H9 (cell line): ENCODE results near the gene NRP2. TPM values are rescaled to one million over a fixed set of nuclear protein-coding genes. Genes with fewer than 3 reads are reported as not detected.

Experiments
- DNase-seq: peaks from one replicate; pipeline ENCODE4 v3.0.0-alpha.2; 2017
- H2AFZ ChIP-seq: one replicate; pipeline ENCODE4 v1.6.1; 2013; ENCODE audit warnings: mild to moderate bottlenecking, low read length, control low read depth, moderate library complexity
- H2AK5ac ChIP-seq: 2 replicates; pipeline ENCODE4 v1.6.1; 2013; ENCODE audit warnings: low read length, control low read depth, mixed read lengths; ENCODE audit not compliant: insufficient read length
- H2BK120ac ChIP-seq: one replicate; pipeline ENCODE4 v1.6.1; 2013; ENCODE audit warnings: low read depth, mild to moderate bottlenecking, low read length, control low read depth, inconsistent platforms; ENCODE audit not compliant: poor library complexity, severe bottlenecking
- H2BK12ac ChIP-seq: 2 replicates; pipeline ENCODE4 v1.6.1; 2013; ENCODE audit warnings: low read length, control low read depth, mixed read lengths, low read depth; ENCODE audit not compliant: insufficient read length
- H2BK15ac ChIP-seq: 2 replicates; pipeline ENCODE4 v1.6.1; 2013; ENCODE audit warnings: low read depth, low read length, control low read depth
- H2BK20ac ChIP-seq: one replicate; pipeline ENCODE4 v1.6.1; 2013; ENCODE audit warnings: low read depth, mild to moderate bottlenecking, low read length, control low read depth, inconsistent platforms; ENCODE audit not compliant: poor library complexity, severe bottlenecking
- H2BK5ac ChIP-seq: 2 replicates; pipeline ENCODE4 v1.6.1; 2013; ENCODE audit warnings: low read length, control low read depth, mixed read lengths; ENCODE audit not compliant: insufficient read length
- H3K14ac ChIP-seq: 2 replicates; pipeline ENCODE4 v1.6.1; 2013; ENCODE audit warnings: low read length, control low read depth; ENCODE audit not compliant: insufficient read depth
- H3K18ac ChIP-seq: 2 replicates; pipeline ENCODE4 v1.6.1; 2013; ENCODE audit warnings: low read depth, mild to moderate bottlenecking, mixed read lengths, low read length, control low read depth; ENCODE audit not compliant: insufficient read length
- H3K23ac ChIP-seq: 2 replicates; pipeline ENCODE4 v1.6.1; 2013; ENCODE audit warnings: low read length, control low read depth, mixed read lengths, low read depth; ENCODE audit not compliant: insufficient read length
- H3K23me2 ChIP-seq: 2 replicates; pipeline ENCODE4 v1.6.1; 2013; ENCODE audit warnings: low read depth, mild to moderate bottlenecking, mixed read lengths, low read length, control low read depth; ENCODE audit not compliant: insufficient read length, poor library complexity, severe bottlenecking
- H3K27ac ChIP-seq: 2 replicates; pipeline ENCODE4 v1.5.1; 2013; ENCODE audit warnings: low read length, control low read depth, mixed read lengths, low read depth; ENCODE audit not compliant: insufficient read length
- H3K27me3 ChIP-seq: 2 replicates; pipeline ENCODE4 v1.6.1; 2013; ENCODE audit warnings: low read length, control low read depth, inconsistent platforms; ENCODE audit not compliant: insufficient read depth
- H3K4ac ChIP-seq: 2 replicates; pipeline ENCODE4 v1.6.1; 2013; ENCODE audit warnings: low read depth, mild to moderate bottlenecking, control low read depth, inconsistent platforms, low read length, moderate library complexity
- H3K4me1 ChIP-seq: 2 replicates; pipeline ENCODE4 v1.6.1; 2013; ENCODE audit warnings: low read length, control low read depth, inconsistent platforms; ENCODE audit not compliant: insufficient read depth
- H3K4me2 ChIP-seq: 2 replicates; pipeline ENCODE4 v1.6.1; 2013; ENCODE audit warnings: low read length, control low read depth, mixed read lengths; ENCODE audit not compliant: insufficient read length, insufficient read depth
- H3K56ac ChIP-seq: 2 replicates; pipeline ENCODE4 v1.6.1; 2013; ENCODE audit warnings: low read depth, mild to moderate bottlenecking, mixed read lengths, low read length, control low read depth; ENCODE audit not compliant: insufficient read length
- H3K79me1 ChIP-seq: 2 replicates; pipeline ENCODE4 v1.6.1; 2013; ENCODE audit warnings: low read depth, mild to moderate bottlenecking, moderate library complexity, low read length, control low read depth, inconsistent platforms; ENCODE audit not compliant: insufficient read depth, poor library complexity, severe bottlenecking
- H3K79me2 ChIP-seq: 2 replicates; pipeline ENCODE4 v1.6.1; 2013; ENCODE audit warnings: low read length, control low read depth, inconsistent platforms; ENCODE audit not compliant: insufficient read depth
- H3K9ac ChIP-seq: 2 replicates; pipeline ENCODE4 v1.6.1; 2013; ENCODE audit warnings: low read length, control low read depth, mixed read lengths; ENCODE audit not compliant: insufficient read length; ENCODE audit errors: extremely low read depth
- H3K9me3 ChIP-seq: one replicate; pipeline ENCODE4 v1.6.1; 2013; ENCODE audit warnings: low read depth, low read length, inconsistent platforms; ENCODE audit not compliant: control insufficient read depth
- H3T11ph ChIP-seq: one replicate; pipeline ENCODE4 v1.6.1; 2013; ENCODE audit warnings: mild to moderate bottlenecking, low read length, control low read depth, inconsistent platforms
- H4K20me1 ChIP-seq: one replicate; pipeline ENCODE4 v1.6.1; 2013; ENCODE audit not compliant: control insufficient read depth, insufficient read length, insufficient read depth
- H4K5ac ChIP-seq: 2 replicates; pipeline ENCODE4 v1.6.1; 2013; ENCODE audit warnings: low read depth, mild to moderate bottlenecking, mixed read lengths, low read length, control low read depth; ENCODE audit not compliant: insufficient read length
- H4K8ac ChIP-seq: replicated peaks from 2 replicates; pipeline ENCODE4 v1.6.1; 2013; ENCODE audit warnings: low read length, control low read depth, mixed read lengths, low read depth; ENCODE audit not compliant: insufficient read length
- H4K91ac ChIP-seq: 2 replicates; pipeline ENCODE4 v1.6.1; 2013; ENCODE audit warnings: low read depth, mild to moderate bottlenecking, moderate library complexity, mixed read lengths, low read length, control low read depth; ENCODE audit not compliant: insufficient read length
- H3K27ac Mint-ChIP-seq, 3 experiments: 2 replicates in 2 of 3; 3 replicates in 1 of 3; pipeline ENCODE4 v1.8.0; 2020 to 2021; ENCODE audit warnings: mixed read lengths in 3 of 3, mild to moderate bottlenecking in 1 of 3, moderate library complexity in 1 of 3
- H3K27me3 Mint-ChIP-seq: 2 replicates; pipeline ENCODE4 v1.8.0; 2021; ENCODE audit warnings: low read depth, mild to moderate bottlenecking, moderate library complexity, mixed read lengths
- H3K36me3 Mint-ChIP-seq, 3 experiments: 2 replicates in 2 of 3; 3 replicates in 1 of 3; pipeline ENCODE4 v1.8.0; 2020 to 2021; ENCODE audit warnings: low read depth in 3 of 3, mixed read lengths in 3 of 3; ENCODE audit not compliant: insufficient read depth in 1 of 3
- H3K4me1 Mint-ChIP-seq, 2 experiments: 2 replicates each; pipeline ENCODE4 v1.8.0; 2020; ENCODE audit warnings: mixed read lengths in 2 of 2
- H3K4me3 Mint-ChIP-seq, 2 experiments: 2 replicates in 1 of 2; 3 replicates in 1 of 2; pipeline ENCODE4 v1.8.0; 2020 to 2021; ENCODE audit warnings: mild to moderate bottlenecking in 2 of 2, mixed read lengths in 2 of 2, moderate library complexity in 1 of 2
- H3K9me3 Mint-ChIP-seq, 2 experiments: 2 replicates in 1 of 2; 3 replicates in 1 of 2; pipeline ENCODE4 v1.8.0; 2020; ENCODE audit warnings: mild to moderate bottlenecking in 2 of 2, mixed read lengths in 2 of 2, moderate library complexity in 1 of 2
- total RNA-seq: library from RNA; stranded (reverse); gene quantifications from 2 replicates; pipeline ENCODE4 v1.2.1, GENCODE V29; 2021
- TF ChIP-seq, protein P1 (sequence below): fragments of 200-600 bp; sonication (generic); conservative IDR thresholded peaks from 3 replicates; pipeline ENCODE4 v1.8.0; 2021; ENCODE audit warnings: antibody characterized with exemption, mild to moderate bottlenecking

NRP2 gene
- total RNA-seq, 1 experiment from 2014 or later, result 19.7 TPM

DNA sequence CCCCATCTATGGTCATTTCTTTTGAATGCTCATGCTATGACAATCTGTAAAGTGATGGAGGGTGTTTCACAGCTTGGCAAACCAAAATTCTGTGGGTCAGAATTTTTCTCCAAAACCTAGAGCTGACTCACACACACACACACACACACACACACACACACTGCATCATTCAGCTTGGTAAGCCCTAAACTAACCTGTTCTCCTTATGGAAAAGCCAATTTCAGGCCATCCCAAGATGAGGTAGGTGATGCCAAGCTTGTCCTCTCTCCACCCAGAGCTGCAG lies 45.0 kb upstream of the NRP2 start:
- Histone ChIP-seq H3K27ac (no peak overlapping the region), H2BK15ac (no peak overlapping the region), H2BK120ac (no peak overlapping the region), H4K20me1 (no peaks in the 10 kb centered on the region), H3K79me1 (no peaks in the 10 kb centered on the region), H3K27me3 (no peaks in the 10 kb centered on the region), H4K8ac (no peak overlapping the region), H3K23me2 (no peaks in the 10 kb centered on the region), H3K9ac (no peak overlapping the region), H2AFZ (no peak overlapping the region), H3K23ac (no peak overlapping the region), H2BK20ac (no peak overlapping the region), H3K18ac (no peak overlapping the region), H2AK5ac (no peak overlapping the region), H3K79me2 (no peaks in the 10 kb centered on the region), H3K4ac (no peak overlapping the region), H4K91ac (no peak overlapping the region), H2BK5ac (no peak overlapping the region), H3K56ac (no peak overlapping the region), H3K4me1 (no peaks in the 10 kb centered on the region), H4K5ac (no peak overlapping the region), H3T11ph (no peak overlapping the region), H3K14ac (no peak overlapping the region), H3K9me3 (no peaks in the 10 kb centered on the region), H2BK12ac (no peak overlapping the region), H3K4me2 (no peak overlapping the region)
- Mint-ChIP-seq H3K36me3 (peaks cover 2 to 18% (median 5%) of the 10 kb centered on the region in 3 experiments), H3K4me1 (peaks cover 12 to 16% of the 10 kb centered on the region in 2 experiments; a peak in 3 of 4 replicates), H3K9me3 (peaks cover 8 to 13% of the 10 kb centered on the region in 2 experiments), H3K27me3 (peaks cover 1% of the 10 kb centered on the region), H3K4me3 (no peak overlapping the region), H3K27ac (no peak overlapping the region)
- DNase-seq, result no peak
- TF ChIP-seq, protein P1, sequence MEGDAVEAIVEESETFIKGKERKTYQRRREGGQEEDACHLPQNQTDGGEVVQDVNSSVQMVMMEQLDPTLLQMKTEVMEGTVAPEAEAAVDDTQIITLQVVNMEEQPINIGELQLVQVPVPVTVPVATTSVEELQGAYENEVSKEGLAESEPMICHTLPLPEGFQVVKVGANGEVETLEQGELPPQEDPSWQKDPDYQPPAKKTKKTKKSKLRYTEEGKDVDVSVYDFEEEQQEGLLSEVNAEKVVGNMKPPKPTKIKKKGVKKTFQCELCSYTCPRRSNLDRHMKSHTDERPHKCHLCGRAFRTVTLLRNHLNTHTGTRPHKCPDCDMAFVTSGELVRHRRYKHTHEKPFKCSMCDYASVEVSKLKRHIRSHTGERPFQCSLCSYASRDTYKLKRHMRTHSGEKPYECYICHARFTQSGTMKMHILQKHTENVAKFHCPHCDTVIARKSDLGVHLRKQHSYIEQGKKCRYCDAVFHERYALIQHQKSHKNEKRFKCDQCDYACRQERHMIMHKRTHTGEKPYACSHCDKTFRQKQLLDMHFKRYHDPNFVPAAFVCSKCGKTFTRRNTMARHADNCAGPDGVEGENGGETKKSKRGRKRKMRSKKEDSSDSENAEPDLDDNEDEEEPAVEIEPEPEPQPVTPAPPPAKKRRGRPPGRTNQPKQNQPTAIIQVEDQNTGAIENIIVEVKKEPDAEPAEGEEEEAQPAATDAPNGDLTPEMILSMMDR, result no peak
